Measurements from ENCODE around the gene RAVER2. TPM values are rescaled to one million over a fixed set of nuclear protein-coding genes. Genes with fewer than 3 reads are reported as not detected.
"Not testable (repeated sequence)": the region's sequence is repeated elsewhere in the genome, so short reads cannot be mapped to it uniquely, and the experiment has no call there.

Gene RAVER2
- polyA plus RNA-seq, 2 of the 4 experiments (the other 2 are of a cell fraction), result 6.2 to 17.2 TPM

DNA sequence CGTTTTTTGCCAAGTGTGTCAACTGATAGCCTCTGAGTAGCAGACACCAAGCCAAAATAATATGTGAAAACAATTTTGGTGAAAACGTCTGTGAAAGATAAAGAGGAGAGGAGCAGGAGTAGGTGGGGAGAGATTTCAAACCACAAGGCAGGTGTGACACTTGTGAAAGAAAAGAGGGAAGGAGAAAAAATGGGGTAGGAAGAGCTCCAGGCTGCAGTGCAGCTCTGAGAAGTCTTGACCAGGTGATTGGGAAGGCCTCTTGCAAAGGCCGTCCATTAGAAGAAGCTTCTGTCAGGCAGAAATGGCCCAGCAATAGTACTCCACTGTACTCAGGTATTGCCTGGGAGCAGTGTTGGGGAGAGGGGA, 10.6 kb upstream of the RAVER2 start:
- WGBS (ENCODE audit: missing lambda C conversion rate), result 48% methylated on average over 3 of the region's 3 CpGs
- Histone ChIP-seq H3K9me3 (no peaks in the 10 kb centered on the region), H3K27ac (no peak overlapping the region), H3K4me3 (no peak overlapping the region), H3K4me1 (no peaks in the 10 kb centered on the region), H3K4me2 (no peak overlapping the region)
- no peak for ATAC-seq
- ChIA-PET POLR2A (no interaction called here), CTCF (interaction anchor here (1.4 kb wide), 1 partner anchor 90 kb away, joined by 3 read pairs; no protein-coding TSS in a partner anchor)
- TF ChIP-seq POLR2AphosphoS2 (conservative IDR thresholded peaks at IDR 0.05; ENCODE audit: low read length), result no peak
- TF ChIP-seq TP53 (CRISPR knock-in tag; IDR thresholded peaks at IDR 0.05), result no peak
- no peak for TF ChIP-seq CBX8 (IDR thresholded peaks at IDR 0.05)
- TF ChIP-seq, protein P1, sequence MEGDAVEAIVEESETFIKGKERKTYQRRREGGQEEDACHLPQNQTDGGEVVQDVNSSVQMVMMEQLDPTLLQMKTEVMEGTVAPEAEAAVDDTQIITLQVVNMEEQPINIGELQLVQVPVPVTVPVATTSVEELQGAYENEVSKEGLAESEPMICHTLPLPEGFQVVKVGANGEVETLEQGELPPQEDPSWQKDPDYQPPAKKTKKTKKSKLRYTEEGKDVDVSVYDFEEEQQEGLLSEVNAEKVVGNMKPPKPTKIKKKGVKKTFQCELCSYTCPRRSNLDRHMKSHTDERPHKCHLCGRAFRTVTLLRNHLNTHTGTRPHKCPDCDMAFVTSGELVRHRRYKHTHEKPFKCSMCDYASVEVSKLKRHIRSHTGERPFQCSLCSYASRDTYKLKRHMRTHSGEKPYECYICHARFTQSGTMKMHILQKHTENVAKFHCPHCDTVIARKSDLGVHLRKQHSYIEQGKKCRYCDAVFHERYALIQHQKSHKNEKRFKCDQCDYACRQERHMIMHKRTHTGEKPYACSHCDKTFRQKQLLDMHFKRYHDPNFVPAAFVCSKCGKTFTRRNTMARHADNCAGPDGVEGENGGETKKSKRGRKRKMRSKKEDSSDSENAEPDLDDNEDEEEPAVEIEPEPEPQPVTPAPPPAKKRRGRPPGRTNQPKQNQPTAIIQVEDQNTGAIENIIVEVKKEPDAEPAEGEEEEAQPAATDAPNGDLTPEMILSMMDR (IDR thresholded peaks at IDR 0.05), result no peak
- TF ChIP-seq CBX2 (IDR thresholded peaks at IDR 0.05; ENCODE audit: borderline replicate concordance, low read depth), result no peak
- no peak for TF ChIP-seq HDAC2 (IDR thresholded peaks at IDR 0.05)
- TF ChIP-seq, protein P2, sequence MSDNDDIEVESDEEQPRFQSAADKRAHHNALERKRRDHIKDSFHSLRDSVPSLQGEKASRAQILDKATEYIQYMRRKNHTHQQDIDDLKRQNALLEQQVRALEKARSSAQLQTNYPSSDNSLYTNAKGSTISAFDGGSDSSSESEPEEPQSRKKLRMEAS (IDR thresholded peaks at IDR 0.05), result no peak
- no peak for TF ChIP-seq FOSB (CRISPR knock-in tag; IDR thresholded peaks at IDR 0.05)
- TF ChIP-seq CHD4 (IDR thresholded peaks at IDR 0.05; ENCODE audit: borderline replicate concordance), result no peak
- TF ChIP-seq JUN (IDR thresholded peaks at IDR 0.05), result no peak
- TF ChIP-seq PHF8 (IDR thresholded peaks at IDR 0.05; ENCODE audit: borderline replicate concordance, low read depth), result no peak
- TF ChIP-seq CEBPB (IDR thresholded peaks at IDR 0.05), result no peak
- TF ChIP-seq KDM1A (IDR thresholded peaks at IDR 0.05; ENCODE audit: low read depth), result no peak
- DNase-seq (ENCODE audit: low read depth in 1 of 2, low spot score in 1 of 2), result no peak
- no peak for FAIRE-seq

DNA sequence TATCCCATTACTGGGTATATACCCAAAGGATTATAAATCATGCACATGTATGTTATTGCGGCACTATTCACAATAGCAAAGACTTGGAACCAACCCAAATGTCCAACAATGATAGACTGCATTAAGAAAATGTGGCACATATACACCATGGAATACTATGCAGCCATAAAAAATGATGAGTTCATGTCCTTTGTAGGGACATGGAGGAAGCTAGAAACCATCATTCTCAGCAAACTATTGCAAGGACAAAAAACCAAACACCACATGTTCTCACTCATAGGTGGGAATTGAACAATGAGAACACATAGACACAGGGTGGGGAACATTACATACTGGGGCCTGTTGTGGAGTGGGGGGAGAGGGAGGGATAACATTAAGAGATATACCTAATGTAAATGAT, 4.2 kb upstream of the RAVER2 start:
- 64% methylated on average over 1 of the region's 1 CpG for WGBS (ENCODE audit: missing lambda C conversion rate)
- H3K4me1 ChIP-seq; H3K27ac ChIP-seq; H3K9me3 ChIP-seq; ATAC-seq; H3K4me2 ChIP-seq; H3K4me3 ChIP-seq; FAIRE-seq; DNase-seq (ENCODE audit: low read depth in 1 of 2, low spot score in 1 of 2); POLR2A ChIA-PET: not testable (repeated sequence)
- CTCF ChIA-PET, result interaction anchor here (2.0 kb wide), 1 partner anchor 84 kb away, joined by 5 read pairs; no protein-coding TSS in a partner anchor

DNA sequence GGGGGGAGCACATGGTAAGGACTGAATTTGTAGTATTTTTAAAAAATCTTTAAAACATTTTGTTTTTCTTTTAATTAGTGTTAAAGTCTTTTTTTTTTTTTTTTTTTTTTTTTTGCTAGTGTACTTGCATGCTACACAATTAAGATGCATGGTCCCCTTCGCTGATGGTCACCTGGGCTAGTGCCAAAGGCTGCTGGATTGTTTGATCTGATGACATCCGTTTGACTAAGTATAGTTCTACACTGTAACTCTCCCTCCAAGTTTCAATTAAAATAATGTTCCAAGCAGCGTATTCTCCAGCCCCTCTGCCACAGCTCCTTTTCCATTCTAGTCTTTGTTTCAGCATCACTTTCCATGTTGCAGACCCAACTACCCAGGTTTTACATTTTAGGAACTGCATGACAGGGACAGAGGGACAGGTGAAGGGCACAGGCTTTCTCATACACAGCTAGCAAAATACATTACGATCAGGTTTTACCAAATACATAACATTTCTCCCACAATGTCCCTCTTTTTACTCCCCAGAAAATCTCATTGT, 852 bp upstream of the RAVER2 start:
- ATAC-seq (peak in 1 of 2 experiments; percentile 13; a peak in 3 of 6 replicates), DNase-seq (ENCODE audit: low read depth in 1 of 2, low spot score in 1 of 2) (no peak), FAIRE-seq (no peak)
- TF ChIP-seq, protein P3, sequence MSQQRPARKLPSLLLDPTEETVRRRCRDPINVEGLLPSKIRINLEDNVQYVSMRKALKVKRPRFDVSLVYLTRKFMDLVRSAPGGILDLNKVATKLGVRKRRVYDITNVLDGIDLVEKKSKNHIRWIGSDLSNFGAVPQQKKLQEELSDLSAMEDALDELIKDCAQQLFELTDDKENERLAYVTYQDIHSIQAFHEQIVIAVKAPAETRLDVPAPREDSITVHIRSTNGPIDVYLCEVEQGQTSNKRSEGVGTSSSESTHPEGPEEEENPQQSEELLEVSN (IDR thresholded peaks at IDR 0.05; ENCODE audit: borderline replicate concordance, low read depth), result no peak
- TF ChIP-seq HEYL (CRISPR knock-in tag; IDR thresholded peaks at IDR 0.05) (no peak), RAD21 (conservative IDR thresholded peaks at IDR 0.05 in 1 of 2, IDR thresholded peaks at IDR 0.05 in 1 of 2) (no peak), TFCP2L1 (CRISPR knock-in tag; IDR thresholded peaks at IDR 0.05) (no peak), CEBPB (IDR thresholded peaks at IDR 0.05) (no peak), NR3C1 (IDR thresholded peaks at IDR 0.05) (no peak), SMC3 (IDR thresholded peaks at IDR 0.05) (no peak), ZC3H11A (IDR thresholded peaks at IDR 0.05) (no peak), EHF (CRISPR knock-in tag; IDR thresholded peaks at IDR 0.05) (no peak), NPAS2 (CRISPR knock-in tag; IDR thresholded peaks at IDR 0.05; ENCODE audit: borderline replicate concordance) (no peak), JUNB (IDR thresholded peaks at IDR 0.05) (no peak), EP300 (IDR thresholded peaks at IDR 0.05) (no peak), POLR2A (IDR thresholded peaks at IDR 0.05; ENCODE audit: low read length) (no peak)
- TF ChIP-seq, protein P4, sequence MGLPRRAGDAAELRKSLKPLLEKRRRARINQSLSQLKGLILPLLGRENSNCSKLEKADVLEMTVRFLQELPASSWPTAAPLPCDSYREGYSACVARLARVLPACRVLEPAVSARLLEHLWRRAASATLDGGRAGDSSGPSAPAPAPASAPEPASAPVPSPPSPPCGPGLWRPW (IDR thresholded peaks at IDR 0.05), result no peak
- TF ChIP-seq, protein P5, sequence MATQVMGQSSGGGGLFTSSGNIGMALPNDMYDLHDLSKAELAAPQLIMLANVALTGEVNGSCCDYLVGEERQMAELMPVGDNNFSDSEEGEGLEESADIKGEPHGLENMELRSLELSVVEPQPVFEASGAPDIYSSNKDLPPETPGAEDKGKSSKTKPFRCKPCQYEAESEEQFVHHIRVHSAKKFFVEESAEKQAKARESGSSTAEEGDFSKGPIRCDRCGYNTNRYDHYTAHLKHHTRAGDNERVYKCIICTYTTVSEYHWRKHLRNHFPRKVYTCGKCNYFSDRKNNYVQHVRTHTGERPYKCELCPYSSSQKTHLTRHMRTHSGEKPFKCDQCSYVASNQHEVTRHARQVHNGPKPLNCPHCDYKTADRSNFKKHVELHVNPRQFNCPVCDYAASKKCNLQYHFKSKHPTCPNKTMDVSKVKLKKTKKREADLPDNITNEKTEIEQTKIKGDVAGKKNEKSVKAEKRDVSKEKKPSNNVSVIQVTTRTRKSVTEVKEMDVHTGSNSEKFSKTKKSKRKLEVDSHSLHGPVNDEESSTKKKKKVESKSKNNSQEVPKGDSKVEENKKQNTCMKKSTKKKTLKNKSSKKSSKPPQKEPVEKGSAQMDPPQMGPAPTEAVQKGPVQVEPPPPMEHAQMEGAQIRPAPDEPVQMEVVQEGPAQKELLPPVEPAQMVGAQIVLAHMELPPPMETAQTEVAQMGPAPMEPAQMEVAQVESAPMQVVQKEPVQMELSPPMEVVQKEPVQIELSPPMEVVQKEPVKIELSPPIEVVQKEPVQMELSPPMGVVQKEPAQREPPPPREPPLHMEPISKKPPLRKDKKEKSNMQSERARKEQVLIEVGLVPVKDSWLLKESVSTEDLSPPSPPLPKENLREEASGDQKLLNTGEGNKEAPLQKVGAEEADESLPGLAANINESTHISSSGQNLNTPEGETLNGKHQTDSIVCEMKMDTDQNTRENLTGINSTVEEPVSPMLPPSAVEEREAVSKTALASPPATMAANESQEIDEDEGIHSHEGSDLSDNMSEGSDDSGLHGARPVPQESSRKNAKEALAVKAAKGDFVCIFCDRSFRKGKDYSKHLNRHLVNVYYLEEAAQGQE (IDR thresholded peaks at IDR 0.05), result no peak
- ChIA-PET CTCF (interaction anchor here (0.6 to 1.3 kb wide), 7 partner anchors 9 to 281 kb away, joined by 3 to 4 read pairs (median 3); no protein-coding TSS in a partner anchor), POLR2A (no interaction called here)
- H3K9me3 ChIP-seq, result no peaks in the 10 kb centered on the region
- peak overlapping the region; percentile 83 for H3K4me2 ChIP-seq
- peaks cover 4% of the 10 kb centered on the region; the same call in 1 of the 3 replicates for H3K4me1 ChIP-seq
- 6% methylated on average over 4 of the region's 4 CpGs for WGBS (ENCODE audit: missing lambda C conversion rate)
- H3K27ac ChIP-seq, result peak overlapping the region; percentile 93 to 99
- peak overlapping the region; percentile 62 for H3K4me3 ChIP-seq

Data from A549 (cell line).